Cerebellar nuclear complex (tissue), 1 donor: Measurements from ENCODE around the gene DROSHA.

ENCODE experiments used
- DNase-seq, 2 experiments: peaks; one replicate each; lab custom pipeline; 2025; lab: John Stamatoyannopoulos, UW

DROSHA gene

DNA sequence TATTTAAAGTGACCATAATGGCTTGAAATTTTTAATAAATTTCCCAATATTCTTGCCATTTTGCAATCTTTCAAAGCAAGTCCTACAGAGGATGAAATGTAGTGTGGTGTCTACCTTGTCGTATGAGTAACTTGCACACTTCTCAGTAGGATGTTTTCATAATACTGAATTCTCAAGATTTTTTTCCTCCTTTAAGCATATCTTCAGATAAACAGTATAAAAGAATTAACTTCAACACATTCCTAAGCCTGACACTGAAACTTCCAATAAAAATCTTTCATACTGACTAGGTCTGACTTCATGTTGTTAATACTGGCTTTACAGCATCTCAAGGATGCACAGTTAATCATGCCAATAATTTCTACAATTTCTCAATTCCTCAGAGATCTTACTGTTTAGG is 62.0 kb downstream of the DROSHA start:
- DNase-seq: no peak

DNA sequence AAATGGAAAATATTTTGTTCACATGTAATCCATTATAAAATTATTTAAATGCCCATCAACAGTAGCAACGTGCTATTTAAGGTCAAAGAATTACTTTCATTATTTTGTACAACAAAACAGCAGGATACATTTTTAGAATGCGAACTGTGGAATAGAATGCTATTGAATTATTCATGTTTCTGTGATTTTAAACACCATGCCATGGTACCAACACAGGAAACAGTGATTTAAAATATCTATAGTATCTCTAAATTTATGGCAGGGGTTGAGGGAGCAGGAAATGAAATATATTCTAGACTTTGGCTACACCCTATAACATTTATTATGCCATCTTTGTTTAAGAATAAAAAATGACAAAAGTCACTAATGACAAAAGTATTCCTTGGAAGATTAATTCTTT is 62.4 kb downstream of the DROSHA start:
- DNase-seq: no peak

GRCh38 chr5:31465291-31465690 is 66.6 kb downstream of the DROSHA start:
- DNase-seq: no peak

GRCh38 chr5:31464081-31464480 is 67.8 kb downstream of the DROSHA start:
- DNase-seq: no peak

DNA sequence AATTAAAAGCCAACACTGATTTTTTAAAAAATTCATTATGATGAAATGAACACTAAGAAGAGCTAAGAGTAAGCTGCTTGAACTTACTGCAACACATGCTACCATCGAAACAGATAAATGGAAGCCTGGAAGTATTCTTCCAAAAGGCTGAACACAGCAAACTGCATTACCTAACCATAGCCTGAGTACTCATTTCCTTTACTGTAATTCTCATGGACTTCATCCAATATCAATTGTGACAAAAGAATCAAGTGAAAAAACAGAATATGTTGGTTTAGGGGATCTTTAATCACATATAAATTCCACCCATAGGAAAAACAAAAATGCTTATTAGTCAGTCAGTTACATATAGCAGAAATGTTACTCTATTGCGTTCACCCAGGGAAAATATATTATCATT is 68.5 kb downstream of the DROSHA start:
- DNase-seq: no peak

DNA sequence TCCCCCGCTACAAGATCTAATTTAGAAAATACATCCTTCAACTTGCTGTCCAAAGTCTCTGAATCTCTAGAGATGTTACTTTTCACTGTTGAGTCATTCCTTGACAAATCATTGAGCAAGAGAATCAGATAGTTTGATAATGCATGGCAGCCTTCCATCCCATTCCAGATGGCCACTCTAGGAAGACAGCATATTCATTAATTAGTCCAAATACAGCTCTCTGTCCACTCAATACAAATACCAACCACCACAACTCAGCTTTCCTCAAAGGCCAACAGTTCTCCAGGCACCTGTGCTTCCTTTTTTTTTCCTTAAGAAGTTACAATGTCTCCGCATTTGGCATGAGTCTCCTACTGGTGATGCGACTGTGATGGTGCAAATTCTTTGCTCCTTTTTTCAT is 72.3 kb downstream of the DROSHA start:
- DNase-seq: no peak

DNA sequence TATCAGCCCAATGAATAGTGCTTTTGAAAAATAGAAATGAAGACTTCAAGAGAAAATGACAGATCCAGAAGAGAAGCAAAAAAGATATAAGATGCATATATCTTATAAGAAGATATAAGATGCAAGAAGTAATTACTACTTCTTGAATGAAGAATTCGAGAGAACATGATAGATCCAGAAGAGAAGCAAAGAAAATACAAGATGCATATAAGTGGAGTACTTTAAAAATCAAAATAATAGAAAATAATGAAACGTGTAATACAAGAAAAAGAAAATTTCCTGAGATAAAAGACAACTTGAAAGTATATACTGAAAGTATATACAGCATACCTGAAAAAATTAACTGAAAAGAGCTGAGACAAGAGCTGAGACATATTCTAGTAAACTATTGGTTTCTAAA is 76.7 kb downstream of the DROSHA start:
- DNase-seq: no peak

GRCh38 chr5:31453522-31453921 is 78.4 kb downstream of the DROSHA start:
- no peak for DNase-seq

GRCh38 chr5:31452314-31452713 is 79.6 kb downstream of the DROSHA start:
- no peak for DNase-seq

DNA sequence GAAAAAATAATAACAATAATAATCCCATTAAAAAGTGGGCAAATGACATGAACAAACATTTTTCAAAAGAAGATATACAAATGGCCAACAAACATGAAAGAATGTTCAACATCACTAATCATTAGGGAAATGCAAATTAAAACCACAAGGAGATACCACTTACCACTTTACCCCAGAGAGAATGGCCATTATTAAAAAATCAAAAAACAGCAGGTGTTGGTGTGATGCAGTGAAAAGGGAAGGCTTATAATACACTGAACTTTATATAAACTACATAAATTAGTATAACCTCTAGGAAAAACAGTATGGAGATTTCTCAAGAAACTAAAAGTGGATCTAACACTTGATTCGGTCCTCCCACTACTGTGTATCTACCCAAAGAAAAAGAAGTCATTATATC is 81.9 kb downstream of the DROSHA start:
- DNase-seq: no peak

- no peak for DNase-seq
Measured at GRCh38 chr5:31449174-31449573, 82.7 kb downstream of the DROSHA start.

- DNase-seq: no peak
Measured at GRCh38 chr5:31445041-31445600, 86.8 kb downstream of the DROSHA start.

DNA sequence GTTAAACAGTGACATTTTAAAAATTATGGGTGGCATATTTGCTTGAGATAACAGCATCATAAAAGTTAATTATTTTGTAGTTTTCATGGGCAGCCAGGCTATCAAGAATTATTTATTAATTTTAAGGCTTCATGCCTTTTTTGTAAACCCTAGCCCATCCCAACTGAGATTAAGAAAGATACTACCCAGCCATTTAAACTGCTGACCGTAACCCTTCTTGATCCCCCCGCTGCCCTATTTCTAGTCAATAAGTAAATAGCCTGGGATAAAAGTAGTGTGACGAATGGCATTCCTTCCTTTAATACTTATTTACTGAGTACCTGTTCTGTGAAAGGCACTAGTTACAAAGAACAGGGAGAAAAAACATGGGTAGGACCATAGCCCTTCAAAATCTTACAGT is 88.3 kb downstream of the DROSHA start:
- DNase-seq: no peak

GRCh38 chr5:31442058-31442745 is 89.7 kb downstream of the DROSHA start:
- DNase-seq: no peak

DNA sequence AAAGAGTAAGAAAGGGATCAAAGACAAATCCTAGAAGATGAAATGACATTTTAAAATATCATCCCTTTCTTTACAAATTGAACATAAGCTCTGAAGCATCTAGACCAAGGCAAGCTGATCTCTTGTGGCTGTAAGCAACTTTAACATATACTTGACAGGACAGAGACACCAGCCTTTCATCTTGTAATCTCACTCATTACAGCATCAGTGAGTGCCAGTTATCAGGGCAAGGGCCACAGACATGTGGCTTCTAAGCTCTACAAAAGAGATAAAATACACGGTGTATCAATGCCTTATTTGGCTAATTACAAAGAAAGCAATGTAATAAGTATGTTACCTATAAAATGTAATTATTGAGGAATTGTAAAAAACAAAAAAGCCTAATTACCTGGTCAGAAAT is 95.0 kb downstream of the DROSHA start:
- DNase-seq: no peak

DNA sequence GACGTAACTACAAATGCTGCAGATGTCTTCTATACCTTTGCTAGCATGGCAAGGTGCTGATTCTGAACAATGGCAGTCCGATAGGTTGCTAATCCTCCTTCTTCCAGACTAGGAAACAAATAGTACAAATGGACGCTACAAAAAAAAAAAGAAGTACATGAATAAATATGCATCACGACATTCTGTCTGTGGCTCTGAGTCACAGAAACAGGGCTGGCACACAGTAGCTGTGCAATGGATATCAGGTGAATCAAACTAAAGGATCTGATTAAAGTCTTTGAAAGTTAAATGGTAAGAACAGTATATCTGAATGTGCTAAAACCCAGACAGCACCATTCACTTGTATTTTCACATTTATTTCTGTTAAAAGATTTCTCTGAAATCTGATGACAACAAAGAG is 96.2 kb downstream of the DROSHA start:
- DNase-seq: no peak

DNA sequence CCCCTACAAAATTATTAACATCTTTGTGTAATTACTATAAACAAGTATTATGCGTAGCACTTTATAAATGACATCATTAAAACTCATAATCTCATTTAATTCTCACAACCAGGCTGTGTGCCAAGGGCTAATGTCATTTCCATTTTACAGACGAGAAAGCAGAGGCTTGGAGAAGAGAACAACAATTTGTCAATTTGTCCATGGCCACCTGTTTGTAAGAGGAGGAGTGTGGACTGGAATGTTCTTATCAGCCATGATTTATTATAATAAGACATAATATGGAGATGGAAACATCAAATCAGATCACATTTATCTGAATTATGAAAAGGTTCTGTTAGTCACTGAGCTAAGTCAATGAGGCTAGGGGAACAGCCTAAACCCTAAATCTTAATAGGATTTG is 97.0 kb downstream of the DROSHA start:
- DNase-seq: no peak

DNA sequence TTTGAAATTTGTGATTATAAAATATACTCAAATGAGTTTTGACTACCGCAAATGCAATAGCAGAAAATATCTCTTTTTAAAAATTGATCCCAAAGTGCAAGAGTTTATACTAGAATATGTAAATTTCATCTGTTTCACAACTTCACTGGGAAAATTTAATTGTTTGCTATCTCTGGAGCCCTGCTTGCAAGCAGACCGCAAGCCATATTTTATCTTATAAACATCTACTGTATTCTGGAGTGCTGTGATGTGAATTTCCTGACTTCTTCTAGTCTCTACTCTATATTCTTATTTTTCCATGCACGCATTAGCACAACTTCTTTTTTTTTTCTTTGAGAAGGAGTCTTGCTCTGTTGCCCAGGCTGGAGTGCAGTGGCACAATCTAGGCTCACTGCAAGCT is 98.7 kb downstream of the DROSHA start:
- DNase-seq: no peak

DNA sequence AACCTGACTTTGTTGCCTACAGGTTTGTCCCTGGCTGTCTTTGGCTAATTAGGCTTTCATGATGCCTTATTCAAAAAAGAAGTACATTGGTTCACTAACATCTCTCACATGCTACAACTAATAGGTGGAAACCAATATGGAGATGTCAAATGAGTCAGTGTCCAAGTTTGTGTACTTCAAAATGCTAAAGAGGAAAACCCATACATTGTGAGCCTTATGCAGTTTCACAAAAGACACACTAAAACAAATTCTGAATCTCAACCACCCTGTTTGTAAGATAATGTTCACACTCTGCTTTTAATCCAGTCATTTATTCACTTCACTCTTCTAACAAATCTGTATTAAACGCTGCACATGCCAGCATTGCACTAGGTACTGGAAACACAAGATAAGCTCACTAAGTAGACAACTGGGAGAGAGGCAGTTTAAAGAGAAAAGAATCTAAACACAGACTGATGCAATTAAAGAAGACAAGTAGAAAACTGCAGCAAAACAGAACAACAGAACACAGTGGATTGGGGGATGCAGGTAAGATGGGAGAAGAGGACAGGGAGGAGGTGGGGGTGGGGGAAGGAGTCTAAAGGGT is 104.1 kb downstream of the DROSHA start:
- no peak for DNase-seq

DNA sequence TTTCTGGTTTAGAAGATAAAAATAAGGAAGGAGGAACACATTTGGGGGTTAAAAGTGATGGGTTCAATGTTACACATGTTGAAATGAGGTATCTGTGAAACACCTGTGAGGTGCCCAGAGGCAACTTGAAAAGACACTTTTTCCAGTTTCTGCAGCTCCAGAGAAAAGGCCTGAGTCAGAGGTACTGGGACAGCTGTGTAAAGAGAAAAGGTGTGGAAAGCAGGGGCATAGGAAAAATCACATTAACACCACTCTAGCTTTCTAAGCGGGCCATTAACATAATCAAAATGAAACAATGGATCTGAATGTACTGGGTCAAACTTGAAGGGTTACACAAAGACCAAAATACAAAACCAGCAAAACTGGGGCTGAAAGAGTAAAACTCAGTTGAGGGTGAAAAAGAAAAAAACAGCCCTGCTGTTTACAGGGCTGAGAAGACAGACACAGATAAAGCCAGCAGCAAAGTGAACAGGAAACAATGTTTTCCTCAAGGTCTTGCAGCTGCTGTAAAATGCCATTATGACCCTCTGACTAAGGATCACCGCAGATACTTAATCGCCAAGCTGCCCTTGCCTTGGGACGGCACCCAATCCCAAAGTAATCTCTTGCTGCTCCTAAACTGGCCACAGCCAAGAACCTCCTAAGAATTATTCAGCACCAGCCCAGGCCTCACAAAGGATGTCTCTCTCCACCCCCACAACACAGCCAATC is 104.7 kb downstream of the DROSHA start:
- no peak for DNase-seq

DNA sequence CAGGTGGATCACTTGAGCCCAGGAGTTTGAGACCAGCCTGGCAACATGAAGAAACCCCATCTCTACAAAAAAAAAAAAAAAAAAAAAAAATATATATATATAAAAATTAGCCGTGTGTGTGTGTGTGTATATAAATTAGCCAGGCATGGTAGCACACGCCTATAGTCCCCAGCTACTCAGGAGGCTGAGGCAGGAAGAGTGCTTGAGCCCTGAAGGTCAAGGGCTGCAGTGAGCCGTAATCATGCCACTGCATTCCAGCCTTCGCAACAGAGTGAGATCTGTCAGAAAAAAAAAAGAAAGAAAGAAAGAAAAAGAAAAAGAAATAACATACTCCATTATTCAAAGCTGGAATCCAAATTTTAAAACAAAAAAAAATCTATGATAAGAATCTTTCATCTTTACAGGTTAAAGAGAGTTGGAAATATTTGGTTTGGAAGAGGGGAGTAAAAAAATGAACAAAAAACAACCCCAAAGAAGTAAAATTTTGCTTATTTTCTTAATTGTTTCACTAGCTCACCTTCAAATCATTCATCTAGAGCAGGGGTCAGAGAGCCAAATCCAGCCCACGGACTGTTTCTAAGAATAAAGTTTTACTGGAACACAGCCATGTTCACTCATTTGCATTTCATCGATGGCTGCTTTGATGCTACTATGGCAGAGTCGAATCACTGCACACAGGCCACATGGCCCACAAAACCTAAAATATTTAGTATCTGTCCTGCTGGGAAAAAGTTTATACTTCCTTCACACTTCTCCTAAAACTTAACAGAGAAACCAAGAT is 109.9 kb downstream of the DROSHA start:
- DNase-seq: no peak

- DNase-seq: no peak
Measured at GRCh38 chr5:31417512-31417911, 114.4 kb downstream of the DROSHA start.
